ENCODE results near the gene PRSS48. TPM values are rescaled to one million over a fixed set of nuclear protein-coding genes. Genes with fewer than 3 reads are reported as not detected.

PRSS48 gene
- total RNA-seq, 1 donor from 2014 or later, result not detected

DNA sequence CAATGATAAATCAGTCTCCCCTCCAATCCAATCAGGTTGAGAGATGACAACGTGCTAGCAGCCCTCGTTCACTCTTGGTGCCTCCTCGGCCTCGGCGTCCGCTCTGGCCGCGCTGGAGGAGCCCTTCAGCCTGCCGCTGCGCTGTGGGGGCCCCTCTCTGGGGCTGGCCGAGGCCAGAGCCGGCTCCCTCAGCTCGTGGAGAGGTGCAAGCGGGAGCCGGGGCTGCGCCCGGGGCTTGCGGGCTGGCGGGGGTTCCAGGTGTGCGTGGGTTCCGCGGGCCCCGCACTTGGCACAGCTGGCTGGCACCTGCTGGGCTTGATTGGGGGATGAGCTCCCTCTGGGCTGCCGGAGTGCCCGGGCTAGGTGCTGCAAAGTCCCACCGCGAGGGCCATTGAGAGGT lies 40.9 kb upstream of the PRSS48 start:
- Mint-ChIP-seq H3K27me3 (ENCODE audit: insufficient read depth, low read depth) (no peaks in the 10 kb centered on the region), H3K4me1 (no peaks in the 10 kb centered on the region), H3K9me3 (peaks cover 4% of the 10 kb centered on the region), H3K27ac (no peak overlapping the region), H3K4me3 (no peak overlapping the region), H3K36me3 (peaks cover 11% of the 10 kb centered on the region)
- no peak overlapping the region for H2AFZ ChIP-seq (replicated peaks)
- H3K27me3 ChIP-seq, result no peaks in the 10 kb centered on the region
- no peaks in the 10 kb centered on the region for H3F3A ChIP-seq (ENCODE audit: low read depth)
- peaks cover 29% of the 10 kb centered on the region for H3K79me2 ChIP-seq (ENCODE audit: low read depth)
- no peak for TF ChIP-seq EZH2 (IDR thresholded peaks at IDR 0.05)
- TF ChIP-seq EZH2phosphoT487 (IDR thresholded peaks at IDR 0.05), result no peak
- TF ChIP-seq, protein P1, sequence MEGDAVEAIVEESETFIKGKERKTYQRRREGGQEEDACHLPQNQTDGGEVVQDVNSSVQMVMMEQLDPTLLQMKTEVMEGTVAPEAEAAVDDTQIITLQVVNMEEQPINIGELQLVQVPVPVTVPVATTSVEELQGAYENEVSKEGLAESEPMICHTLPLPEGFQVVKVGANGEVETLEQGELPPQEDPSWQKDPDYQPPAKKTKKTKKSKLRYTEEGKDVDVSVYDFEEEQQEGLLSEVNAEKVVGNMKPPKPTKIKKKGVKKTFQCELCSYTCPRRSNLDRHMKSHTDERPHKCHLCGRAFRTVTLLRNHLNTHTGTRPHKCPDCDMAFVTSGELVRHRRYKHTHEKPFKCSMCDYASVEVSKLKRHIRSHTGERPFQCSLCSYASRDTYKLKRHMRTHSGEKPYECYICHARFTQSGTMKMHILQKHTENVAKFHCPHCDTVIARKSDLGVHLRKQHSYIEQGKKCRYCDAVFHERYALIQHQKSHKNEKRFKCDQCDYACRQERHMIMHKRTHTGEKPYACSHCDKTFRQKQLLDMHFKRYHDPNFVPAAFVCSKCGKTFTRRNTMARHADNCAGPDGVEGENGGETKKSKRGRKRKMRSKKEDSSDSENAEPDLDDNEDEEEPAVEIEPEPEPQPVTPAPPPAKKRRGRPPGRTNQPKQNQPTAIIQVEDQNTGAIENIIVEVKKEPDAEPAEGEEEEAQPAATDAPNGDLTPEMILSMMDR (IDR thresholded peaks at IDR 0.05), result no peak
- peaks cover 4% of the 10 kb centered on the region for H4K20me1 ChIP-seq (ENCODE audit: low read depth)
- H3K9ac ChIP-seq, result no peak overlapping the region
- no peak overlapping the region for H3K4me2 ChIP-seq
- DNase-seq (ENCODE audit: low spot score), result no peak
- H3K4me1 ChIP-seq, result no peaks in the 10 kb centered on the region
- H3K9me3 ChIP-seq (ENCODE audit: low read depth), result no peaks in the 10 kb centered on the region
- H3K4me3 ChIP-seq, result no peak overlapping the region
- no peaks in the 10 kb centered on the region for H3K36me3 ChIP-seq
- no peak overlapping the region for H3K27ac ChIP-seq

DNA sequence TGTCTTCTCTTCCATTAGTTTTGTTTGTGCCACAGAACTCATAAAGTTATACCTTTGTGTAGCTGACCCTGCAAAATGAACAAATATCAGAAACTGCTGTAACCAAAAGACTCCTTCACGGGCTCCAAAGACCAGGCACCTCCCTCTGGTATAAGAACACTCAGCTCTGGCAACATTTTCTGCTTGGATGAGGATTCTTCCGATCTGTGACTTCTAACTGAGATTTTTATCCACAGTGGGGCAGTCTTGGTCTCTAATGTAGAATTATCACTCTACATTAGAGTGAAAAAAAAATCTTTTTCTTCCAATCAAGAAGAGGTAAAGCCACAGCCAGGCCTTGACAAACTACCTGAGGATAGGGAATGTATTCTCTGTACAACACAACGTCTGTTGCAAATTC lies 38.5 kb upstream of the PRSS48 start:
- no peak for DNase-seq (ENCODE audit: low spot score)
- Histone ChIP-seq H3K27ac (no peak overlapping the region), H4K20me1 (ENCODE audit: low read depth) (peaks cover 9% of the 10 kb centered on the region), H2AFZ (replicated peaks) (no peak overlapping the region), H3K27me3 (no peaks in the 10 kb centered on the region), H3K4me1 (peaks cover 7% of the 10 kb centered on the region), H3F3A (ENCODE audit: low read depth) (no peaks in the 10 kb centered on the region), H3K79me2 (ENCODE audit: low read depth) (peaks cover 52% of the 10 kb centered on the region), H3K4me3 (no peak overlapping the region), H3K36me3 (no peaks in the 10 kb centered on the region), H3K9ac (no peak overlapping the region), H3K9me3 (ENCODE audit: low read depth) (no peaks in the 10 kb centered on the region), H3K4me2 (no peak overlapping the region)
- Mint-ChIP-seq H3K4me3 (no peak overlapping the region), H3K9me3 (peaks cover 4% of the 10 kb centered on the region), H3K4me1 (peaks cover 3% of the 10 kb centered on the region), H3K27me3 (ENCODE audit: insufficient read depth, low read depth) (no peaks in the 10 kb centered on the region), H3K36me3 (peaks cover 6% of the 10 kb centered on the region), H3K27ac (no peak overlapping the region)
- TF ChIP-seq, protein P1 (IDR thresholded peaks at IDR 0.05), result no peak
- no peak for TF ChIP-seq EZH2 (IDR thresholded peaks at IDR 0.05)
- TF ChIP-seq EZH2phosphoT487 (IDR thresholded peaks at IDR 0.05), result no peak

DNA sequence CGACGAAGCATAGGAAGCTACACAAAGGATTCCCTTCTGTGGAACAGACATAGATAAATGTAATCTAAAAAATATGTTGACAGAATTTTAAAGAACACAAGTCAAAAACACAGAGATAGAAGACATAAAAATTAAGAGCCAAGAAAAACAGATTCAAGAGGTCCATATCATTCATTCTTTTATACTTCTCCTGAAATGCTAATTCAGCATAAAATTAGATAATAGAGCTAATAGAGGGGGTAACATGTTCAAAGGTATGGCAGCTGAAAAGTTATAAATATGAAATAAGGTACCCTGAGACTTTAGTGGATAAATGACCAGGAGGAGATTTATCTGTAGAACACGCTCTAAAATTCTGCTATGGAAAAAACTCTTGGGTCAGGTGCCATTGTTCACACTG lies 37.4 kb upstream of the PRSS48 start:
- H3K27me3 Mint-ChIP-seq (ENCODE audit: insufficient read depth, low read depth), result no peaks in the 10 kb centered on the region
- H3K9me3 ChIP-seq (ENCODE audit: low read depth), result no peaks in the 10 kb centered on the region
- peaks cover 11% of the 10 kb centered on the region for H4K20me1 ChIP-seq (ENCODE audit: low read depth)
- TF ChIP-seq EZH2 (IDR thresholded peaks at IDR 0.05) (no peak), EZH2phosphoT487 (IDR thresholded peaks at IDR 0.05) (no peak)
- TF ChIP-seq, protein P1 (IDR thresholded peaks at IDR 0.05), result no peak
- no peak overlapping the region for H3K4me3 Mint-ChIP-seq
- H3K9ac ChIP-seq, result no peak overlapping the region
- no peak overlapping the region for H2AFZ ChIP-seq (replicated peaks)
- no peak overlapping the region for H3K4me3 ChIP-seq
- no peak overlapping the region for H3K27ac ChIP-seq
- DNase-seq (ENCODE audit: low spot score), result no peak
- peaks cover 53% of the 10 kb centered on the region for H3K79me2 ChIP-seq (ENCODE audit: low read depth)
- H3K36me3 ChIP-seq, result no peaks in the 10 kb centered on the region
- no peaks in the 10 kb centered on the region for H3K27me3 ChIP-seq
- no peak overlapping the region for H3K27ac Mint-ChIP-seq
- H3F3A ChIP-seq (ENCODE audit: low read depth), result no peaks in the 10 kb centered on the region
- peaks cover 6% of the 10 kb centered on the region for H3K36me3 Mint-ChIP-seq
- H3K4me2 ChIP-seq, result no peak overlapping the region
- peaks cover 4% of the 10 kb centered on the region for H3K4me1 Mint-ChIP-seq
- peaks cover 11% of the 10 kb centered on the region for H3K4me1 ChIP-seq
- H3K9me3 Mint-ChIP-seq, result peaks cover 4% of the 10 kb centered on the region

Data from neural progenitor cell (in vitro differentiated cells).